PC-9 (cell line): ENCODE results near the gene ECHDC3.

Source experiments
- EZH2 ChIP-seq: fragments of 200-600 bp; sonication (generic); IDR thresholded peaks from 2 replicates; pipeline ENCODE4 v1.8.0; 2017; ENCODE audit warnings: antibody characterized with exemption, low read depth
- TF ChIP-seq, protein P1 (sequence below): fragments of 200-600 bp; sonication (generic); conservative IDR thresholded peaks from 2 replicates; pipeline ENCODE4 v1.6.1; 2017; ENCODE audit warnings: mixed run types, antibody characterized with exemption, mild to moderate bottlenecking, moderate library complexity

DNA sequence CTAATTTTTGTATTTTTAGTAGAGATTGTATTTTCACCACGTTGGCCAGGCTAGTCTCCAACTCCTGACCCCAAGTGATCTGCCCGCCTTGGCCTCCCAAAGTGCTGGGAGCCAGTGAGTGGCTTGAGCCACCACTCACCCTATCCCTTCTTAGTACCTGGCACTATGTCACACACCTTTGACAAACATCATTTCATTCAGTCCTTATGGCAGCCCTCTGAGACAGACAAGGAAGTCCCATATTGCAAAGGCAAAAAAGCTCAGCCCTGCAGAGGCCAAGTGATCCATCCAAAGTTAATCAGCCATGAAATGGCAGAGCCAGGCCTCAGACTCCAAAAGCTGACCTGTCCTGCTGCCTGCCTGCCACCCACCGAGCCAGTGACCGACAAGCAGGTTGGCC, 39.9 kb upstream of the ECHDC3 start:
- TF ChIP-seq, protein P1, sequence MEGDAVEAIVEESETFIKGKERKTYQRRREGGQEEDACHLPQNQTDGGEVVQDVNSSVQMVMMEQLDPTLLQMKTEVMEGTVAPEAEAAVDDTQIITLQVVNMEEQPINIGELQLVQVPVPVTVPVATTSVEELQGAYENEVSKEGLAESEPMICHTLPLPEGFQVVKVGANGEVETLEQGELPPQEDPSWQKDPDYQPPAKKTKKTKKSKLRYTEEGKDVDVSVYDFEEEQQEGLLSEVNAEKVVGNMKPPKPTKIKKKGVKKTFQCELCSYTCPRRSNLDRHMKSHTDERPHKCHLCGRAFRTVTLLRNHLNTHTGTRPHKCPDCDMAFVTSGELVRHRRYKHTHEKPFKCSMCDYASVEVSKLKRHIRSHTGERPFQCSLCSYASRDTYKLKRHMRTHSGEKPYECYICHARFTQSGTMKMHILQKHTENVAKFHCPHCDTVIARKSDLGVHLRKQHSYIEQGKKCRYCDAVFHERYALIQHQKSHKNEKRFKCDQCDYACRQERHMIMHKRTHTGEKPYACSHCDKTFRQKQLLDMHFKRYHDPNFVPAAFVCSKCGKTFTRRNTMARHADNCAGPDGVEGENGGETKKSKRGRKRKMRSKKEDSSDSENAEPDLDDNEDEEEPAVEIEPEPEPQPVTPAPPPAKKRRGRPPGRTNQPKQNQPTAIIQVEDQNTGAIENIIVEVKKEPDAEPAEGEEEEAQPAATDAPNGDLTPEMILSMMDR, result no peak
- no peak for TF ChIP-seq EZH2
